ENCODE data around the gene FBN3.
"Not testable (repeated sequence)": the region's sequence is repeated elsewhere in the genome, so short reads cannot be mapped to it uniquely, and the experiment has no call there.

- TF ChIP-seq, protein P1, sequence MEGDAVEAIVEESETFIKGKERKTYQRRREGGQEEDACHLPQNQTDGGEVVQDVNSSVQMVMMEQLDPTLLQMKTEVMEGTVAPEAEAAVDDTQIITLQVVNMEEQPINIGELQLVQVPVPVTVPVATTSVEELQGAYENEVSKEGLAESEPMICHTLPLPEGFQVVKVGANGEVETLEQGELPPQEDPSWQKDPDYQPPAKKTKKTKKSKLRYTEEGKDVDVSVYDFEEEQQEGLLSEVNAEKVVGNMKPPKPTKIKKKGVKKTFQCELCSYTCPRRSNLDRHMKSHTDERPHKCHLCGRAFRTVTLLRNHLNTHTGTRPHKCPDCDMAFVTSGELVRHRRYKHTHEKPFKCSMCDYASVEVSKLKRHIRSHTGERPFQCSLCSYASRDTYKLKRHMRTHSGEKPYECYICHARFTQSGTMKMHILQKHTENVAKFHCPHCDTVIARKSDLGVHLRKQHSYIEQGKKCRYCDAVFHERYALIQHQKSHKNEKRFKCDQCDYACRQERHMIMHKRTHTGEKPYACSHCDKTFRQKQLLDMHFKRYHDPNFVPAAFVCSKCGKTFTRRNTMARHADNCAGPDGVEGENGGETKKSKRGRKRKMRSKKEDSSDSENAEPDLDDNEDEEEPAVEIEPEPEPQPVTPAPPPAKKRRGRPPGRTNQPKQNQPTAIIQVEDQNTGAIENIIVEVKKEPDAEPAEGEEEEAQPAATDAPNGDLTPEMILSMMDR (conservative IDR thresholded peaks at IDR 0.05 in 1 of 2, IDR thresholded peaks at IDR 0.05 in 1 of 2; ENCODE audit: extremely low read depth in 1 of 2, insufficient read depth in 1 of 2, low read depth in 1 of 2, low read length in 2 of 2), result not testable (repeated sequence)
- TF ChIP-seq EZH2 (IDR thresholded peaks at IDR 0.05; ENCODE audit: borderline replicate concordance, low read length), result not testable (repeated sequence)
Observed at GRCh38 chr19:8159322-8159721, 9.9 kb upstream of the FBN3 start.

Measured in mammary epithelial cell (primary cell).